ENCODE data around the gene EPN2.
A peak's percentile ranks its signal among the peaks of the same experiment; 100 is the strongest.

The EPN2 gene

GRCh38 chr17:19311421-19312215 lies 74.5 kb downstream of the EPN2 start:
- peak; percentile 29 for DNase-seq (ENCODE audit: low read depth, low spot score)

GRCh38 chr17:19312406-19312805 lies 75.2 kb downstream of the EPN2 start:
- DNase-seq (ENCODE audit: low read depth, low spot score): no peak

GRCh38 chr17:19313066-19313745 lies 76.0 kb downstream of the EPN2 start:
- no peak for DNase-seq (ENCODE audit: low read depth, low spot score)

DNA sequence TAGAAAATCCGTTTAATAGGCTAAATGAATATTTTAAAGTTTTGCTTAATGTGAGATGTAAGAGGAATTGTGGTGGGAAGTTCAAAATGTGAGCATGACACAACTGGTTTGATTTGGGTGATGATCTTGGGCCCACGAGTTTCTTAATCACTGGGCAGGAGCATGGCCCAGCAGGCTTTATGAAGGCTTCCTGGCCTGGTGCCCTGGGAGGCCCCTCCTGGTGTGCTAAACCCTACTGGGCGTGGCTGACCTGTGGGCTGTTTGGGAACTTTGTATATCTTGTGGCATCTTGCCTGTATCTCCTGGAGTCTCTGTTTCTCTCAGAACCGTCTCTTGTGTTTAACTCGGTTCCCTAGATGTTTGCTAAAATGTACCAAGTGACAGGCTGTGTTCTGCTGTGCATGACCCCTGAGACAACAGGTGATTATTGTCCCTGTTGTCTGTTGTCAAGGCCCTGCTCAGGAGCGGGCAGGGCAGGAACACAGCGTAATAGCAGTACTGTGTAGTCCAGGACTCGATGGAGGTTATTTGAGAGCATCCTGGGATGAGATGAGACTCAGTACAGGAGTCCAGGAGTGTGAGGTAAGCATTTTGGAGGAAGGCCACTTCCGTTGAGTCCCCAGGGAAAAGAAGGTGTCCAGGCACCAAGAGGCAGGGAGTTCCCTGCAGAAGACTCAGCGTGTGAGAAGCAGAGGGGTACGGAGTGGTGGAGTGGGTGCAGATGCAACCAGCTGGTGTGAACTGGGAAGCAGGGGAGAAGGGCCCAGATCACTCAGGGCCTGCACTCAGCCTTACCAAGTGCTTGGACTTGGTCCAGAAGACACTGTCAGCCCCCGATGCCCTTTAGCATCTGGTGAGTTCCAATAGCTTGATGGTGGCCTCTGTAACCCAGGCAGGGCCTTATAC lies 76.8 kb downstream of the EPN2 start:
- DNase-seq (ENCODE audit: low read depth, low spot score): no peak

DNA sequence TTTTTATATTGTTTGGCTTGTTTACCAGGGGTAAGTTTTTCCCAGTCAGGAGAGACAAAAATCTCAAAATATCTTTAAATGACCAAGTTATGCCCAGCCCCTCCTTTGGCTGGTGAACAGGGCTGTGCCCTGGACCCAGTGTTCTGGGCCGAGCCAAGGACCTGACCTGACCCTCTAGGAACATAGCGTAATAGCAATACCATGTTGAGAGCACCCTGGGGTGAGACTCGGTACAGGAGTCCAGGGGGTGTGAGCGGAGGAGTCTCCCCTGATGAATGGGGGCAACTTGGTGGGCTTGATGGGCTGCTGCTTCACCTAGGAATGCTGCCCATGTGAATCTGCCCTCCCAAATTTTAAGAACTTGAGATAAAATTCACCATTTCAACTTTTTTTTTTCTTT lies 77.9 kb downstream of the EPN2 start:
- DNase-seq (ENCODE audit: low read depth, low spot score): no peak

GRCh38 chr17:19316761-19317358 lies 79.7 kb downstream of the EPN2 start:
- DNase-seq (ENCODE audit: low read depth, low spot score): no peak

GRCh38 chr17:19317359-19318095 lies 80.4 kb downstream of the EPN2 start:
- peak; percentile 93 for DNase-seq (ENCODE audit: low read depth, low spot score)

DNA sequence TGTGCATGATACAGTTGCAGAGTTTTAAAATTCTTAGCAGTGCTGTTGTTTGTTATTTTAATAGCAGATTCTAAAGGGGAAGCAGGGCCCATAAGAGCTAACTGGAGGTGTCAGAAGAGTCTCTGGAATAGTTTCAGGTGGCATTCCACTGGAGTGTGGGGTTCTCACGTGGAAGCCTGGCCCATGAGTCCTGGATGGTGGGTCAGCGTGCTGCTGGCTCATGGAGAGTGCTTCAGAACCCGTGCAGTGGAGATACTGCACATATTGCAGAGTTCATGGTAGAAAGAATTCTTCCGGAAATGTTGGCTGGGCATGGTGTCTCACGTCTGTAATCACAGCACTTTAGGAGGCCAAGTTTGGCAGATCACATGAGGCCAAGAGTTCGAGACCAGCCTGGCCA lies 81.4 kb downstream of the EPN2 start:
- DNase-seq (ENCODE audit: low read depth, low spot score): no peak

DNA sequence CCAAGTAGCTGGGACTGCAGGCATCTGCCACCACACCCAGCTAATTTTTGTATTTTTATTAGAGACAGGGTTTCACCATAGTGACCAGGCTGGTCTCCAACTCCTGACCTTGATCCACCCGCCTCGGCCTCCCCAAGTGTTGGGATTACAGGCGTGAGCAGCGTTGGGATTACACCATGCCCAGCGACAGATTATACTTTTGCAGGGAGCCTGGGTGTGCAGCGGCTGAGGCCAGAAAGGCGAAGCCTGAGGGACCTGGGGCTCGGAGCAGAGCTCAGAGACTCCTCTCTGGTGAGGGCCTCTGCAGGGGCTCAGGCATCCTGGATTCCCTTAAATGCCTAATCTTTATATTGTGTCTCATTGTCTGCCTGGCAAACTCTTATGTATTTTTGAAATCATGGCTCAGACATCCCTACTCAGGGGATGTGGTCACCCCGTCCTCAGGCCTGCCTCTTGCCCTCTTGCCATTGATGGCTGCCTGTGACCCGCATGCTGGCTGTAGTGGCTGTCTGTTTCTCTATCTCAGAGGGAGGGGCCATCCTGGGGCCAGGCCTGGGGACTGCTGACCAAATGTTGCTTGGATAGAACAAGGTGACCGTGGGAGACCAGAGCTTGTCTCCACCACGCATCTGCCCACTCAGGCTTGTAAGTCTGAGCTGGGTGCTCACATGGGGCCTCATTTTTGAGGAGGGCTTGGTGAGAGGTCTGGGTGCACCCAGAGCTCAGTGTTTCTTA lies 82.8 kb downstream of the EPN2 start:
- no peak for DNase-seq (ENCODE audit: low read depth, low spot score)

DNA sequence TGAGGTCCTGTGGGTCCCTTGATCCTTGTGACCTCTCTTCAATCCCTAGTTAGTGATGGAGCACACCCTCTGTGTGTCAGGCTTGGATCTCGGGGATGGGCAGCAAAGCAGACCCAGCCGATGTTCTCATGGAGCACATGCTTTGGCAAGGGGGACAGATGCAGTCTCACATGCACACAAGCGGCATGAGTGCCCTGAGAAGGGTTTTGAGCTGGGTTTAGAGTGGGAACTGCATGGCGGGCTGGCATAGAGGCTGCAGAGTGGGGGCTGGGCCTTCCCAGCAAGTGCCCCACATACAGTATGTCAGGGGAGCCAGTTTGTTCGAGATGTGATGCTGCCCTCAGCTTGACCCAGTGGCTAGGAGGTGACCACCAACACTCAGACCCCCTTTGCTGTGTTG lies 83.7 kb downstream of the EPN2 start:
- no peak for DNase-seq (ENCODE audit: low read depth, low spot score)

GRCh38 chr17:19321481-19322128 lies 84.4 kb downstream of the EPN2 start:
- DNase-seq (ENCODE audit: low read depth, low spot score): peak; percentile 66

DNA sequence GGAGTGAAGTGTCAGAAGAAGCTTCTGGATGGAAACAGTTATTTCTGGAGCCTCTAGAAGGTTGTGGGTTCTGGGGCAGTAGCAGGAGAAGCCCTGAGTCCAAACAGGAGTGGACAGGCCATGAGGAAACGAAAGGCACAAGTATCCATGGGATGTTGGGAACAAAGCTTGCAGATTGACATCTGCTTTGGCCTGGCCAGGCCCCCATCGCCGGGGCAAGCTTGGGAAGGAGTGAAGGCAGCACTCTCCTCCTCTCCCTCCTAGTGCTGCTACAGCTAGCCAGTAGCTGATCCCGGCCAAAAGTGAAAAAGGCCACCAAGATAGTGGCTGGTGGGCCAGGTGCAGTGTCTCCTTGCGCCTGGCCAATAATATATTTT lies 85.0 kb downstream of the EPN2 start:
- DNase-seq (ENCODE audit: low read depth, low spot score): no peak

- DNase-seq (ENCODE audit: low read depth, low spot score): no peak
Measured at GRCh38 chr17:19322861-19323260, 85.7 kb downstream of the EPN2 start.

DNA sequence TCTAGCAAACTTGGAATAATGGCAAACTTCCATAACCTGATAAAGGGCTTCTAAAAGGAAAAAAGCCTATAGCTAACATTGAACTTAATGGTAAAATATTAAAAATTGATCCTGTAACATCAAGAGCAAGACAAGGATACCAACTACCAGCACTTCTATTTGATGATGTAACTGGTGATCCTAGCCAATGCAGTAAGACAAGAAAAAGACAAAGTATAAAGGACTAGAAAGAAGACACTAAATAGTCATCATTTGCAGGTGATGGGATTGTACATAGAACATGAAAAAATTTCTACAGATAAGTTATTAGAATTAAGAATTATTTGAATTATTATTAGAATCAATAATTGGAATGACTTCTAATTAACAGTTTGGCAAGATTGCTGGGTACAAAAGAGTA lies 88.4 kb downstream of the EPN2 start:
- DNase-seq (ENCODE audit: low read depth, low spot score): no peak

- no peak for DNase-seq (ENCODE audit: low read depth, low spot score)
Measured at GRCh38 chr17:19327031-19327783, 90.0 kb downstream of the EPN2 start.

GRCh38 chr17:19328441-19329061 lies 91.4 kb downstream of the EPN2 start:
- DNase-seq (ENCODE audit: low read depth, low spot score): no peak

DNA sequence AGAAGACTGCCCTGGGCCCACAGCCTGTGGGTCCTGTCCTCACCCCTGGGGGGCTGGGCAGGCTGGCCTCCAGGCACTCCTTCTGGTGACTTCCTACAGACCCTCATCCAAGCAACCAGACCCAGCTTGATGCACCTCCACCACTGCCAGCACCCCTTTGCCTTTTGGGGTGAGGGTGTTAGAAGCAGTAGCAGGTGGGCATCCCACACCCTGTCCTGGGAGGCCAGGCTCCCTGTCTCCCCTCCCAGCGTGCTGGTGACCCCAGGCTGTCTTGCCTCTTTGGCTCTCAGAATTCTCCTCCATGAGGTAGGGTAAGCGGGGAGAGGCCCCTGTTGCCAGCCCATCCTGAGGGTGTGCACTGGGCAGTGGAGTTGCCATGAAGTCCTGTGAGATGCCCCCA lies 92.0 kb downstream of the EPN2 start:
- DNase-seq (ENCODE audit: low read depth, low spot score): no peak

GRCh38 chr17:19329839-19330238 lies 92.7 kb downstream of the EPN2 start:
- no peak for DNase-seq (ENCODE audit: low read depth, low spot score)

GRCh38 chr17:19330271-19330670 lies 93.1 kb downstream of the EPN2 start:
- no peak for DNase-seq (ENCODE audit: low read depth, low spot score)
